HPDE6-E6E7 (cell line): ENCODE data around the gene PANX2.

ENCODE experiments used
- DNase-seq: peaks from one replicate; pipeline ENCODE4 v3.0.0; 2011; ENCODE audit warnings: missing footprints; ENCODE audit errors: extremely low spot score

PANX2 gene

DNA sequence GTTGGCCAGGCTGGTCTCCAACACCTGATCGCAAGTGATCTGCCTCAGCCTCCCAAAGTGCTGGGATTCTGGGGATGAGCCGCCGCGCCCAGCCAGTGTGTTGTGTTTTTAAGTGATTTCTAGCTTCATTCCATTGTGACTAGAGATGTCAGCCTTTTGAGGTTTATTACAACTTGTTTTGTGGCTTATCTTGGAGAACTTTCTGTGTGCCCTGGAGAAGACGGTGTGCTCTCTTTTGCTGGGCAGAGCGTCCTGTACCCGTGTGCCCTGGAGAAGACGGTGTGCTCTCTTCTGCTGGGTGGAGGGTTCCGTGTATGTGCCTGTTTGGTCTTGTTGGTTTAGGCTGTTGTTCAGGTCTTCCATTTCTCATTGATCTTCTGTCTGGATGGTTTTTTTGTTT is 42.7 kb downstream of the PANX2 start:
- DNase-seq, result no peak

DNA sequence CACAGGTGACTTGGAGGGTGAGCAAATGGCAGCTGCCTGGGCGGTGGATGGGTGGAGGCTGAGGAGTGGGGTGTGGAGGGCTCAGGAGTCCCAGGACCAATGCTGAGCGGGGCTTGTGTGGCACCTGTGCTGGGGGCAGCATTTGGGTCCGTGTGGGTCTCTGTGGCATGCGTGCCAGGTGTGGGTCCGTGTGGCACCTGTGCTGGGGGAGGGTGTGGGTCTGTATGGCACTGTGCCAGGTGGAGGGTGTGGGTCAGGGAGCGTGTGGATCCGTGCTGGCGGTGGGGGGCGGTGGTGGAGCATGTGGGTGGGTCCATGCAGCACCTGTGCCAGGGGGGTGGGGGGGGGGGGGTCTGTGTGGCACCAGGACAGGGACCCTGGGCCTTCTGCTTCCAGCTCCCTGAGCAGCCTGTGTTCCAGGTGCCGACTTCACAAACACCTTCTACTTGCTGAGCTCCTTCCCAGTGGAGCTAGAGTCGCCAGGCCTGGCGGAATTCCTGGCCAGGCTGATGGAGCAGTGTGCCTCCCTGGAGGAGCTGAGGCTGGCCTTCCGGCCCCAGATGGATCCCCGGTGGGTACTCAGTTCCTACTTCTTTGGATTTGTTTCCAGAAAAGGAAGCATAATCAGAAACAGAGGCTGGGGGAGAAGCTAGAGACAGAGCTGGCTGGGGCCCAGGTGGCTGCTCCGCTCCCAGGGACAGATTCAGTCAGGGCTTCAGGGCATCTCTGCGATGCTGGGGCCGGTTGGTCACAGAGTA is 44.9 kb downstream of the PANX2 start:
- DNase-seq, result no peak

DNA sequence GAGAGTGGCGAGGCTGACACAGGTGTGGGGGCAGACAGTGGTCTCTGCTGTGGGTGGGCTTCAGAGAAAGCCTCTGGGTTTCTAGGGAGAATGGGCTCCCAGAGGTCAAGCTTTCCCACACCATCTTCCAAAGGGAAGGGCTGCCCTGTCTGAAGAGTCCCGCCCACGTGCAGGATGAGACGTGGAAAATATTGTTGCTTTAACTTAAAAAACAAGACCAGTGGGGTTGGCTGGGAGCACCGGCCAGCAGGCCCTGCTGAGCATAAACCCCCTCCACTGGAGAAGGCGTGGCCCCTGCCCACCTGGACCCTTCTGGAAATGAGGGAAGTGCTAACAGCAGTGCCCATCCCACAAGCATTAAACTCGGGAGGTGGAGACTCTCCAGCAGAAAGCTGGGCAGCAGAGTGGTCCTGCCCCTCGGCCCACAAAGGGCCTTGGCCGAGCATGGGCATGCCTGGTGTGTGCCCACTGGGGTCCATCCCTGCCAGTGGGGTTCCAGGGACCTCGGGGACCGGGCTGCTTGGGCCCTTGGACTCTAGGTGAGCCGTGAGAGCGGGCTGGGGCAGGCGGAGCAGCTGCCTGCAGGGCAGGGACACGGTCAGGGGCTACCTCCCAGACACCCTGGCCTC is 45.6 kb downstream of the PANX2 start:
- no peak for DNase-seq

DNA sequence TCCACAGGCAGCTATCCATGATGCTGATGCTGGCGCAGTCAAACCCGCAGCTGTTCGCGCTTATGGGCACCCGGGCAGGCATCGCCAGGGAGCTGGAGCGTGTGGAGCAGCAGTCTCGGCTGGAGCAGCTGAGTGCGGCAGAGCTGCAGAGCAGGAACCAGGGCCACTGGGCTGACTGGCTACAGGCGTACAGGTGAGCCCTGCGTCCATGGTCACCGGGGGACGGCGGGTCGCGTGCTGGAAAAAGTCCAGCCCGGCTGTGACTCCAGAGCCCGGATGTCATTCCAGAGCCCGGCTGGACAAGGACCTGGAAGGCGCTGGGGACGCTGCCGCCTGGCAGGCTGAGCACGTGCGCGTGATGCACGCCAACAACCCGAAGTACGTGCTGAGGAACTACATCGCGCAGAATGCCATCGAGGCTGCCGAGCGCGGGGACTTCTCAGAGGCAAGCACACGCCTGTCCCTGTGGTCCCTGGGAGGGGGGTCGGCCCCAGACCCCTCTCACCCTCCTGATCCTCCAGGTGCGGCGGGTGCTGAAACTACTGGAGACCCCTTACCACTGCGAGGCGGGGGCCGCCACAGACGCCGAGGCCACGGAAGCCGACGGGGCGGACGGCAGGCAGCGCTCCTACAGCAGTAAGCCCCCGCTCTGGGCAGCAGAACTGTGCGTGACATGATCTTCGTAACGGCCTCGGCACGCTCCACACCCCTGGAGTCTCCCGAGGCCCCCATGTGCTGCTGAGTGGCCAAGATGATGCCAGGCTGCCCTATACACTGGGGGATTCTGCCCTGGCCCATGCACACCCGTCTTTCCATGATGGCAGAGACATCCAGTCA is 46.4 kb downstream of the PANX2 start:
- DNase-seq, result no peak

- DNase-seq, result no peak
Observed at GRCh38 chr22:50217543-50218152, 47.1 kb downstream of the PANX2 start.

- DNase-seq, result no peak
Observed at GRCh38 chr22:50218153-50218995, 47.8 kb downstream of the PANX2 start.

GRCh38 chr22:50218996-50219727 is 48.6 kb downstream of the PANX2 start:
- DNase-seq, result no peak

- no peak for DNase-seq
Observed at GRCh38 chr22:50219800-50220602, 49.5 kb downstream of the PANX2 start.

DNA sequence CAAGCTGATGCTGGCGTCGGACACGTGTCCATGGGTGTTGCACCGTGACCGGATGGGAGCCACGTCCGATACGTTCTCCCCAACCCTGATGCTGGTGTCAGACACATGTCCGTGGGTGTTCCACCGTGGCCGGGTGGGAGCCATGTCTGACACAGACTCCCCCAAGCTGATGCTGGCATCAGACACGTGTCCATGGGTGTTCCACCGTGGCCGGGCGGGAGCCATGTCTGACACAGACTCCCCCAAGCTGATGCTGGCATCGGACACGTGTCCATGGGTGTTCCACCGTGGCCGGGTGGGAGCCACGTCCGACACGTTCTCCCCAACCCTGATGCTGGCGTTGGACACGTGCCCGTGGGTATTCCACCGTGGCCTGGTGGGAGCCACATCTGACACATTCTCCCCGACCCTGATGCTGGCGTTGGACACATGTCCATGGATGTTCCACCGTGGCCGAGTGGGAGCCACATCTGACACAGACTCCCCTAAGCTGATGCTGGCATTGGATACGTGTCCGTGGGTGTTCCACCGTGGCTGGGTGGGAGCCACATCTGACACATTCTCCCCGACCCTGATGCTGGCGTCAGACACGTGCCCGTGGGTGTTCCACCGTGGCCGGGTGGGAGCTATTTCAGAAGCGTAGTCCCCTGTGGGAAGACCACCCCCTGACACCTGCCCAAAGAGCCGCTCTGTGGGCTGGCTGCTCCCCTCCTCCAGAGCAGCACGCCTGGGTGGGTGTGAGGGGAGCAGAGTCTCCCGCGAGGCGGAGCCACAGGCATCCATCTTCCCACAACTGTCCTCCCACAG is 50.3 kb downstream of the PANX2 start:
- no peak for DNase-seq

DNA sequence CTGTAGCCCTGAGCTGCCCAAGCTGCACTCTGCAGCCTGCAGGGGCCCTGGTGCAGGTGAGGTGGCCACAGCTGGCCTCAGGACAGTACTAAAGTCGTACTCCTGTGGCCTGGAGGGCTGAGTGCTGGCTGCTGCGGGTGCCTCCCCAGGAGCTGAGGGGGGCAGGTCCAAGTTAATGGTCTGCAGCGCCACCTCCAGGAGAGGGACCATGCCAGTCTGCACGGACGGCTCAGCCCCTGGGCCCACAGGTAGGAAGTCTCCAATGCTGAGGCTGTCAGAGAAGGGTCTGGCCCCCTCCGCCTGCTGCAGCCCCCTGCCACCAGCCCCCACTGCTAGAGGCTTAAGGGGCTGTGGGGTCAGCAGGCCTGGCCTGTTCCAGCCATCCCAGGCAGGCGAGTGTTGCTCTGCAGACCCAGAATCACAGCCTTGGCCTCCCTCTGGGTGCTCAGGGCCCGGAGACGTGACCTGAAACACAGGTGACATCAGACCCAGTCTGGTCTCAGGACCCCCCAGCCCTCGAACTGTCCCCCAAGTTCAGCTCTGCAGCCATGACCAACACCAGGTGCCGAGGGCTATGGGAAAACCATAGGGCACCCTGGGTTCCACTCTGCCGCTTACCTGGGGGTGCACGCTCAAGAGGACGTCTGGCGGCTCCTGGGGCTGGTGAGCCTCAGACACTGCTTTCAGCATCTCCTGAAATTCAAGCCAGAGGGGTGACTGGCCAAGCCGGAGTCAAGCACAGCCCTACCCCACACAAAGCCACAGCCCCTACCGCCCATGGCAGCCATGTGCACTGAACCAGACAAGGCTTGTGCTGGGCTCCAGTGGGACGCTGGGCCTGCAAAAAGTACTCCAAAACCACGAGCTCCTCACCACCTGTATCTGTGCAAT is 51.1 kb downstream of the PANX2 start:
- no peak for DNase-seq

DNA sequence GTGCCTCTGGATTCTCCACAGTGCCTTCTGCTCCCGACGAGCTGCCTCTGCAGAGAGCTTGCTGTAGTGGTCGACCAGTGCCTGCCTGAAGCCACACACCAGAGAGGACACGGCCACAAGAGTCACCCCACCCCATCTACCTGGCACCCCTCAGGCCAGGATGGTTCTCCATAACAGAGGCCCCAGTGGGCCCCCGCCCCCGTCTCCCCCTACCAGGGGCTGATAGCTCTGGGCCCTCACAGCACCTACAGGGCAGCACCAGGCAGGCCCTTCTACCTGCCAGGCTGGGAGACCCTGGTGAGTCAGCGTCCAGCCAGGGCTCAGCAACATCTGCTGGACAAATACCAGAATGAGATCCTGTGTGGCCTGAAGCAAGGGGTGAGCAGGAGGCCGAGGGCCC is 52.0 kb downstream of the PANX2 start:
- no peak for DNase-seq

DNA sequence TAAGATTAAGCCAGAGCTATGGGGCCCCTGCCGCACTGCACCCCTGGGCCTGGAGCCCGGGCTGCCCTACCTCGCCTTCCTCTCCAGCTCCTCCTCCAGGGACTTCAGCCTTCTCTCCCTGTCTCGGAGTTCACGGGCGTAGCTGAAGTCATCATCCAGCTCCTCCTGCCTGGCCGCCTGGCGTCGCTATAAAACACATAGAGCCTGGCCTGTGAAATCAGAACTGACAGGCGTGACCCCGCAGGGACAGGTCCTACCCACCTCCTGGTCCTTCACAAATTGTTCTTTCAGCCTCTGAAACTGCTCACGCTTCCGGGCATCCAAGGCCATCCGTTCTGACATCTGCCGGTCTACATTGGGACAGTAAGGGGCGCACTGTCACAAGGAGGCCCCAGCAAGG is 53.5 kb downstream of the PANX2 start:
- no peak for DNase-seq

- no peak for DNase-seq
Observed at GRCh38 chr22:50225200-50225969, 54.9 kb downstream of the PANX2 start.

- no peak for DNase-seq
Observed at GRCh38 chr22:50226063-50226874, 55.7 kb downstream of the PANX2 start.

DNA sequence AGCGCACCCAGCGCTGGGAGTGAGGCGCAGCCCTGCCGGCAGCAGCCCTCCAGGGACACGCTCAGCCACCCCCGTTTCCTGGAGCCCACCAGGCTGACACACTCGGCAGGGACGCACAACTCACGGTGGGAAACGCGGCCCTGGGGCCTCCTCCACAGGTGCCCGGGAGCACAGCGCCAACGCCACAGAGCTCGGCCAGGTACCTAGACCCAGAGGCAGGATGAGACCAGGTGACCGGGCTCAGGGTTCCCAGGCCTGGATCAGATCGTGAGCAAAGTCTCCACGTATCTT is 56.3 kb downstream of the PANX2 start:
- no peak for DNase-seq

DNA sequence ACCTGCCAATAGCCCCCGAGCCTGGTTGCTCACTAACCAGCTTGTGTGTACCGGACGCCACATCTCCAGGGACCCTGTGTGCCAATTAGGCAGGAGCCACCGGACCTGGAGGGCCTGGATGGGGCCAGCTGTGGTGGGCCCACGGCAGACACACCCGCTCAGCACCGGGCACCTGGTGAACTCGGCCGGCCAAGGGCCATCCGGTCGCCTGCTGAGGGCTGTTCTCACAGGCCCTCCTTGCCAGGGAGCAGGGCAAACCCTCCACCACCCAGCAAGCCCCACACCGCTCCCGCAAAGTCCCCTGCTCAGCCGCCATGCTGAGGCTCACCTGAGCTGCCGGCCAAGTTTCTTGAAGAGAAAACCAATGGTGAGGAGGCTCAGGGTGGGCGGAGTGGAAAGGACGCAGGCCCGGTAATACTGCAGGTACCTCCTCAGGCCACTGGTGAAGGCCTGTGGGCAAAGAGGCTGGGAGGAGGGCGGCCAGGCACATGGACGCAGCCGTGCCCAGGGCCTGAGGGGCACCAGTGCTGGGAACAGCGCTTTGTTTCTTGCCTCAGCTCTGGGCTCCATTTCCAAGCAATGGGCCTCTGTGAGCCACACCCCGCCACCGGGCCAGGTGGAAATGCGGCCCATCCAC is 57.2 kb downstream of the PANX2 start:
- DNase-seq, result no peak
